Upper lobe of right lung (tissue), 1 donor: ENCODE measurements around the gene NUP58. TPM values are rescaled to one million over a fixed set of nuclear protein-coding genes. Genes with fewer than 3 reads are reported as not detected.

Source experiments
- ATAC-seq: fragments of 200-7000 bp; cut with Tn5 transposase; one replicate; pipeline ENCODE4 v1.9.1; 2020; ENCODE audit warnings: mild to moderate bottlenecking, moderate library complexity
- DNase-seq: peaks from one replicate; pipeline ENCODE4 v3.0.0-alpha.2; 2020
- H3K27ac ChIP-seq: fragments of 200-600 bp; one replicate; pipeline ENCODE4 v1.8.0; 2022
- H3K27me3 ChIP-seq: fragments of 200-600 bp; one replicate; pipeline ENCODE4 v1.8.0; 2022; ENCODE audit warnings: mild to moderate bottlenecking
- H3K36me3 ChIP-seq: fragments of 200-600 bp; one replicate; pipeline ENCODE4 v1.8.0; 2022
- H3K4me1 ChIP-seq: fragments of 200-600 bp; one replicate; pipeline ENCODE4 v1.8.0; 2022
- H3K4me3 ChIP-seq: fragments of 200-600 bp; one replicate; pipeline ENCODE4 v1.8.0; 2022; ENCODE audit warnings: mild to moderate bottlenecking
- H3K9me3 ChIP-seq: fragments of 200-600 bp; one replicate; pipeline ENCODE4 v1.8.0; 2022
- intact Hi-C: fragments of 100-400 bp; cut with DNase I; formaldehyde crosslinking; loops from one replicate; pipeline ENCODE4 v1.11.0; 2022
- total RNA-seq: library from RNA; stranded (reverse); fragmentation: NEBNext Ultra II Directional; extraction: Animal tissue kit (Norgen Biotek cat#: 25700); gene quantifications from one replicate; pipeline ENCODE4 v1.2.1, GENCODE V29; 2021
- TF ChIP-seq, protein P1 (sequence below): fragments of 200-600 bp; IDR thresholded peaks from one replicate; pipeline ENCODE4 v1.8.0; 2022; ENCODE audit warnings: antibody characterized with exemption
- donor health status: DM: no; HTN: yes; CAD: no; lungs with severe emphysema.

The NUP58 gene
- total RNA-seq, 1 donor from 2014 or later, result 77.6 TPM

DNA sequence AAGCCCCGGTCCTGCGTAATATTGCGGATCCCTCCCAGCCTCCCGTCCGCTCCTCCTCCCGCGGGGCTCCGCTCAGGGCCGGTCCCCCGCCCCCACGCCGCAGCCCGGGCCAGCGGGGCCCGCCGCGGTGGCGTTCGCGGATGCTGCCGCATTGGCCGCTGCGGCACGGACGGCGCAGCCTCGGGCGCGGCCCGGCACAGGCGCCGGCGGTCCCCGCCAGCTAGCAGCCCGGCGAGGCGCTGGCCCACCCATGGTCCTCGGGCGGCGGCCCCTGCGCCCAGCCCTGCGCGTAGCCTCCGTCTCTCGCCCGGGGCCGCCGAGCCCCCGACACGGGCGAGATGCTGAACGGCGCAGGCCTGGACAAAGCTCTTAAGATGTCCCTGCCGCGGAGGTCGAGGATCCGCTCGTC is 70.5 kb downstream of the NUP58 start, which contains the start of gene ATP8A2:
ATP8A2 (plus strand) TSS at position 100 of the 409 bp plus-strand sequence; CDS start at position 339, 239 bp downstream.
- no peak within 1 kb of the TSS for H3K27ac ChIP-seq
- ATAC-seq (peak; percentile 27), DNase-seq (no peak)
- no peaks in the 10 kb centered on the region for H3K4me1 ChIP-seq
- no peaks in the 10 kb centered on the region for H3K9me3 ChIP-seq
- TF ChIP-seq, protein P1, sequence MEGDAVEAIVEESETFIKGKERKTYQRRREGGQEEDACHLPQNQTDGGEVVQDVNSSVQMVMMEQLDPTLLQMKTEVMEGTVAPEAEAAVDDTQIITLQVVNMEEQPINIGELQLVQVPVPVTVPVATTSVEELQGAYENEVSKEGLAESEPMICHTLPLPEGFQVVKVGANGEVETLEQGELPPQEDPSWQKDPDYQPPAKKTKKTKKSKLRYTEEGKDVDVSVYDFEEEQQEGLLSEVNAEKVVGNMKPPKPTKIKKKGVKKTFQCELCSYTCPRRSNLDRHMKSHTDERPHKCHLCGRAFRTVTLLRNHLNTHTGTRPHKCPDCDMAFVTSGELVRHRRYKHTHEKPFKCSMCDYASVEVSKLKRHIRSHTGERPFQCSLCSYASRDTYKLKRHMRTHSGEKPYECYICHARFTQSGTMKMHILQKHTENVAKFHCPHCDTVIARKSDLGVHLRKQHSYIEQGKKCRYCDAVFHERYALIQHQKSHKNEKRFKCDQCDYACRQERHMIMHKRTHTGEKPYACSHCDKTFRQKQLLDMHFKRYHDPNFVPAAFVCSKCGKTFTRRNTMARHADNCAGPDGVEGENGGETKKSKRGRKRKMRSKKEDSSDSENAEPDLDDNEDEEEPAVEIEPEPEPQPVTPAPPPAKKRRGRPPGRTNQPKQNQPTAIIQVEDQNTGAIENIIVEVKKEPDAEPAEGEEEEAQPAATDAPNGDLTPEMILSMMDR, result no peak
- H3K36me3 ChIP-seq, result no peaks in the 10 kb centered on the region
- intact Hi-C loops, result no loop called here
- H3K27me3 ChIP-seq, result peaks cover 59% of the 10 kb centered on the region
- peak within 1 kb of the TSS; percentile 14 for H3K4me3 ChIP-seq

DNA sequence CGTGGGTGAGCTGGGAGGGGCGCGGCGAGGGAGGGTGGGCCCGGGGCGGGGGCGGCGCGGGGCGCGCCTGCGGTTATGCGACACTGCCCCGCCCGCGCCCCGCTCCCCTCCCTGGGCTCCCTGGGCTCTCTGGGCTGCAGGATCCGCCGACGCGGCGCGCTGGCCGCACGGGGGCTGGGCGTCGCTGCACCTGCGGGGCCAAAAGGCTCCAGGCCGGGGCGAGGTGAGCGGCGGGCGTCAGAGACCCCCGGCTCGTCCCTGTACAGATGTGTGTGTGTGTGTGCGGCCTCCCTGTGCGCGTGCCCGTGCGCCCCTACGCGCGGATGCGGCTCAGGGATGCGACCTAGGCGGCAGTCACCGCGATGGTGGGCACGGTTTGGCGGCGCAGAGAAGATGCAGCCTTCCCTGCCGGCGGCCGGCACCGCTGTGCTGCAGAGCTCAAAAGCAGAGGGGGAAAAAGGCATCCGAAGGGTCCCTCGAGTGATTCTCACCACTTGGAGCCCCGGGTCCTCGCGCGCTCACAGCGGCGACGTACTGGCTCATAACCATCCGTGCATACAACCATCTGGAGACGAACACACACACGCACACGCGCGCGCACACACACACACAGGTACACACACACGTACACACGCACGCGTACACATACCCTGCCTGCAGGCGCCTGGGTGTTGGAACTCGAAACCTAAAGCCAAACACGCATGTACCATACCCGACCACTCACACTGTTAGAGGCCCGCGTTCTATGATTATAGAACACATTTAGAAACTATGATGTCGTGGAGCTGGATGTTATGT is 71.1 kb downstream of the NUP58 start:
- ATAC-seq (peak; percentile 11), DNase-seq (no peak)
- Histone ChIP-seq H3K9me3 (no peaks in the 10 kb centered on the region), H3K27me3 (peaks cover 59% of the 10 kb centered on the region), H3K4me3 (peak overlapping the region; percentile 14), H3K27ac (no peak overlapping the region), H3K36me3 (no peaks in the 10 kb centered on the region), H3K4me1 (no peaks in the 10 kb centered on the region)
- intact Hi-C loops, result no loop called here
- TF ChIP-seq, protein P1, result no peak

DNA sequence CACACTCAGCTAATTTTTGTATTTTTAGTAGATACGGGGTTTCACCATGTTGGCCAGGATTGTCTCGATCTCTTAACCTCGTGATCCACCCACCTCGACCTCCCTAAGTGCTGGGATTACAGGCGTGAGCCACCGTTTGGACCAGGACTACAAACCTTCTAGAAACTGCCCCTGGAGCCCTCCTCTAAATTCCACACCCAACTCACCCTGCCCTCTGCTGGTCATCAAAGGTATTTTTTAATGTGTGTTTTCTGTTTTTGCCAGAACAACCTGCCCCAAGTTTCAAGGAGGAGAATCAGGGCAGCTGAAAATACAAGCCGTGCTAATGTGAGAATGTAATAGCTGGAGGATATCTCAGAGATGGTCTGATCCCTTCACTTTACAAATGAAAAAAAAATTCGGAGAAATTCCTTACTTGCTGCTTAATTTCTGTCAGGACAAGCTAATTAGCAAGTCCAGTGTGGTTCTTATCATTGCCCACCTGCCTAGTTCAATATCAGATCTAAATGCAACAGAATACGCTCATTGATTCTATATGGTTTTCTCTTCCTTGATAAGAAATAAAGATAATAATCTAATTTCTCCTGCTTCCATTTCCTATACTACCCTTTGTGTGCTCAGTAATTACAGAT is 74.4 kb downstream of the NUP58 start:
- no peaks in the 10 kb centered on the region for H3K36me3 ChIP-seq
- H3K27me3 ChIP-seq, result peaks cover 49% of the 10 kb centered on the region
- ATAC-seq, result peak; percentile 68
- H3K4me1 ChIP-seq, result no peaks in the 10 kb centered on the region
- intact Hi-C loops, result no loop called here
- no peak for DNase-seq
- TF ChIP-seq, protein P1, result peak; percentile 64
- no peak overlapping the region for H3K27ac ChIP-seq
- no peak overlapping the region for H3K4me3 ChIP-seq
- no peaks in the 10 kb centered on the region for H3K9me3 ChIP-seq

DNA sequence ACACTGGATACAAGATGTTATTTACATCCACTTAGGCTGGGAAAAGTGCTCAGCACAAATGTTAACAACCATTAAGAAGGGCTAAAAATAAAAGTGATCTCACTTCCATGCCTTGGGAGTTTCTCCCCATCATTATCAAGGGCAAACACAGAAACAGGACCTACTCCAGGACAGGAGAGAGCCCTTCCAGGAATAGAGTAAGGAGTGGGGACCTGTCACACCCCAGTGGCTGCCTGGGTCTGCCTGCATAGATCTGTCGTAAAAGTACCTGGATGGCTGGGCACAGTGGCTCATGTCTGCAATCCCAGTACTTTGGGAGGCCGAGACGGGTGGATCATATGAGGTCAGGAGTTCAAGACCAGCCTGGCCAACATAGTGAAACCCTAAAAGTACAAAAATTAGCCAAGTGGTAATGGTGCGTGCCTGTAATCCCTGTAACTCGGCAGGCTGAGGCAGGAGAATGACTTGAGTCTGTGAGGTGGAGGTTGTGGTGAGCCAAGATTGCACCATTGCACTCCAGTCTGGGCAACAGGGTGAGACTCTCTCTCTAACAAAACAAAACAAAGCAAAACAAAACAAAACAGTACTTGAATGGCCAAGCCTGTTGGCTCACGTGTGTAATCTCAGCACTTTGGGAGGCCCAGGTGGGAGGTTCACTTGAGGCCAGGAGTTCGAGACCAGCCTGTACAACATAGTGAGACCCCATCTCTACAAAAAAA is 76.0 kb downstream of the NUP58 start:
- Histone ChIP-seq H3K36me3 (no peaks in the 10 kb centered on the region), H3K27ac (no peak overlapping the region), H3K9me3 (no peaks in the 10 kb centered on the region), H3K4me3 (no peak overlapping the region), H3K27me3 (peaks cover 39% of the 10 kb centered on the region), H3K4me1 (no peaks in the 10 kb centered on the region)
- TF ChIP-seq, protein P1, result no peak
- ATAC-seq (peak; percentile 56), DNase-seq (no peak)
- intact Hi-C loops, result no loop called here

DNA sequence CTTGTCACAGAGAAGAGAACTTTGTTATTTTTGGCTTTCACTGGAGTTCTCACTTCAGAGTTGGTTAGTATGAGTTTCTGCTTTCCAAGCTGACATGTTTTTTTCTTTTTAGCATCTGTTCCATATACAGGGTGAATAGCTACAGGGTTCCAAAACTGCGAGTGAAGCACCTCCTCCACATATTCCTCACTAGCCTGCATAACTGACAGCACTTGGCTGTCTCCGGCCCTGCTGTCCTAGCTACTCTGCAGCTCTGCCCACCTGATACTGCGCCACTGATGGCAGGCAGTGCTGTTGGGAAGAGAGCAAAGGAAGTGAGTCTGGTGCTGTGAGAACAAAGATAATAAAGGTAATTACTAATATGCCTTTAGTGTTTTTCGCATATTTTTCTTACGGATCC is 77.1 kb downstream of the NUP58 start:
- H3K4me1 ChIP-seq, result no peaks in the 10 kb centered on the region
- no peak overlapping the region for H3K27ac ChIP-seq
- no peaks in the 10 kb centered on the region for H3K9me3 ChIP-seq
- H3K36me3 ChIP-seq, result no peaks in the 10 kb centered on the region
- ATAC-seq, result no peak
- DNase-seq, result no peak
- peaks cover 33% of the 10 kb centered on the region for H3K27me3 ChIP-seq
- TF ChIP-seq, protein P1, result no peak
- intact Hi-C loops, result no loop called here
- no peak overlapping the region for H3K4me3 ChIP-seq
